NB4 (cell line): Measurements from ENCODE around the gene TGFBR1.

Experiments used
- POLR2A ChIP-seq: IDR thresholded peaks from 2 replicates; pipeline ENCODE4 v1.6.1; 2011; ENCODE audit warnings: mild to moderate bottlenecking; ENCODE audit not compliant: insufficient read length; ENCODE audit errors: extremely low read depth
- TF ChIP-seq, protein P1 (sequence below): IDR thresholded peaks from one replicate; pipeline ENCODE4 v1.5.1; 2012; ENCODE audit warnings: low read depth, low read length
- TF ChIP-seq, protein P2 (sequence below): IDR thresholded peaks from 2 replicates; pipeline ENCODE4 v1.6.1; 2011; ENCODE audit warnings: low read depth, low read length

DNA sequence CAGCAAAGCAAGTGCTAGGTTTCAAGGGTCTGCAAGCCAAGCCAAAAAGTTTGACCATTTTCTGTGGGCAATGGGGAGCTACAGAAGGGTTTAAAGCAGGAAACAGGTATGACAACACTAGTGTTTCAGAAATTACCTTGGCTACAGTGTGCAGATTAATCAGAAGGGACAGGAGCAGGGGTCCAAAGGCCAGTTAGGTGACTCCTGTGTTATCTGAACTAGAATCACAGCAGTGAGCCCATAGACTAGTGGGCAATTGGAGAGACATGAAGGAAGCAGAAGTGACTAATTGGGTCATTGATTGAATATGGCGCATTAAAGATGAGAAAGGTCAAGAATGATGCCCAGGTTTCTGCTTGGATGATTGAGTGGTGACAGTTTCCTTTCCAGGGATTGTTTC lies 41.4 kb upstream of the TGFBR1 start:
- TF ChIP-seq, protein P1, sequence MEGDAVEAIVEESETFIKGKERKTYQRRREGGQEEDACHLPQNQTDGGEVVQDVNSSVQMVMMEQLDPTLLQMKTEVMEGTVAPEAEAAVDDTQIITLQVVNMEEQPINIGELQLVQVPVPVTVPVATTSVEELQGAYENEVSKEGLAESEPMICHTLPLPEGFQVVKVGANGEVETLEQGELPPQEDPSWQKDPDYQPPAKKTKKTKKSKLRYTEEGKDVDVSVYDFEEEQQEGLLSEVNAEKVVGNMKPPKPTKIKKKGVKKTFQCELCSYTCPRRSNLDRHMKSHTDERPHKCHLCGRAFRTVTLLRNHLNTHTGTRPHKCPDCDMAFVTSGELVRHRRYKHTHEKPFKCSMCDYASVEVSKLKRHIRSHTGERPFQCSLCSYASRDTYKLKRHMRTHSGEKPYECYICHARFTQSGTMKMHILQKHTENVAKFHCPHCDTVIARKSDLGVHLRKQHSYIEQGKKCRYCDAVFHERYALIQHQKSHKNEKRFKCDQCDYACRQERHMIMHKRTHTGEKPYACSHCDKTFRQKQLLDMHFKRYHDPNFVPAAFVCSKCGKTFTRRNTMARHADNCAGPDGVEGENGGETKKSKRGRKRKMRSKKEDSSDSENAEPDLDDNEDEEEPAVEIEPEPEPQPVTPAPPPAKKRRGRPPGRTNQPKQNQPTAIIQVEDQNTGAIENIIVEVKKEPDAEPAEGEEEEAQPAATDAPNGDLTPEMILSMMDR: no peak
- TF ChIP-seq, protein P2, sequence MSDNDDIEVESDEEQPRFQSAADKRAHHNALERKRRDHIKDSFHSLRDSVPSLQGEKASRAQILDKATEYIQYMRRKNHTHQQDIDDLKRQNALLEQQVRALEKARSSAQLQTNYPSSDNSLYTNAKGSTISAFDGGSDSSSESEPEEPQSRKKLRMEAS: no peak
- TF ChIP-seq POLR2A: no peak
